H9 (cell line): ENCODE measurements around the gene PTPRN2. TPM values are rescaled to one million over a fixed set of nuclear protein-coding genes. Genes with fewer than 3 reads are reported as not detected.

Experiments used
- DNase-seq: peaks from one replicate; pipeline ENCODE4 v3.0.0-alpha.2; 2017
- H2AFZ ChIP-seq: one replicate; pipeline ENCODE4 v1.6.1; 2013; ENCODE audit warnings: mild to moderate bottlenecking, low read length, control low read depth, moderate library complexity
- H2AK5ac ChIP-seq: 2 replicates; pipeline ENCODE4 v1.6.1; 2013; ENCODE audit warnings: low read length, control low read depth, mixed read lengths; ENCODE audit not compliant: insufficient read length
- H2BK120ac ChIP-seq: one replicate; pipeline ENCODE4 v1.6.1; 2013; ENCODE audit warnings: low read depth, mild to moderate bottlenecking, low read length, control low read depth, inconsistent platforms; ENCODE audit not compliant: poor library complexity, severe bottlenecking
- H2BK12ac ChIP-seq: 2 replicates; pipeline ENCODE4 v1.6.1; 2013; ENCODE audit warnings: low read length, control low read depth, mixed read lengths, low read depth; ENCODE audit not compliant: insufficient read length
- H2BK15ac ChIP-seq: 2 replicates; pipeline ENCODE4 v1.6.1; 2013; ENCODE audit warnings: low read depth, low read length, control low read depth
- H2BK20ac ChIP-seq: one replicate; pipeline ENCODE4 v1.6.1; 2013; ENCODE audit warnings: low read depth, mild to moderate bottlenecking, low read length, control low read depth, inconsistent platforms; ENCODE audit not compliant: poor library complexity, severe bottlenecking
- H2BK5ac ChIP-seq: 2 replicates; pipeline ENCODE4 v1.6.1; 2013; ENCODE audit warnings: low read length, control low read depth, mixed read lengths; ENCODE audit not compliant: insufficient read length
- H3K14ac ChIP-seq: 2 replicates; pipeline ENCODE4 v1.6.1; 2013; ENCODE audit warnings: low read length, control low read depth; ENCODE audit not compliant: insufficient read depth
- H3K18ac ChIP-seq: 2 replicates; pipeline ENCODE4 v1.6.1; 2013; ENCODE audit warnings: low read depth, mild to moderate bottlenecking, mixed read lengths, low read length, control low read depth; ENCODE audit not compliant: insufficient read length
- H3K23ac ChIP-seq: 2 replicates; pipeline ENCODE4 v1.6.1; 2013; ENCODE audit warnings: low read length, control low read depth, mixed read lengths, low read depth; ENCODE audit not compliant: insufficient read length
- H3K23me2 ChIP-seq: 2 replicates; pipeline ENCODE4 v1.6.1; 2013; ENCODE audit warnings: low read depth, mild to moderate bottlenecking, mixed read lengths, low read length, control low read depth; ENCODE audit not compliant: insufficient read length, poor library complexity, severe bottlenecking
- H3K27ac ChIP-seq: 2 replicates; pipeline ENCODE4 v1.5.1; 2013; ENCODE audit warnings: low read length, control low read depth, mixed read lengths, low read depth; ENCODE audit not compliant: insufficient read length
- H3K27me3 ChIP-seq: 2 replicates; pipeline ENCODE4 v1.6.1; 2013; ENCODE audit warnings: low read length, control low read depth, inconsistent platforms; ENCODE audit not compliant: insufficient read depth
- H3K4ac ChIP-seq: 2 replicates; pipeline ENCODE4 v1.6.1; 2013; ENCODE audit warnings: low read depth, mild to moderate bottlenecking, control low read depth, inconsistent platforms, low read length, moderate library complexity
- H3K4me1 ChIP-seq: 2 replicates; pipeline ENCODE4 v1.6.1; 2013; ENCODE audit warnings: low read length, control low read depth, inconsistent platforms; ENCODE audit not compliant: insufficient read depth
- H3K4me2 ChIP-seq: 2 replicates; pipeline ENCODE4 v1.6.1; 2013; ENCODE audit warnings: low read length, control low read depth, mixed read lengths; ENCODE audit not compliant: insufficient read length, insufficient read depth
- H3K56ac ChIP-seq: 2 replicates; pipeline ENCODE4 v1.6.1; 2013; ENCODE audit warnings: low read depth, mild to moderate bottlenecking, mixed read lengths, low read length, control low read depth; ENCODE audit not compliant: insufficient read length
- H3K79me1 ChIP-seq: 2 replicates; pipeline ENCODE4 v1.6.1; 2013; ENCODE audit warnings: low read depth, mild to moderate bottlenecking, moderate library complexity, low read length, control low read depth, inconsistent platforms; ENCODE audit not compliant: insufficient read depth, poor library complexity, severe bottlenecking
- H3K79me2 ChIP-seq: 2 replicates; pipeline ENCODE4 v1.6.1; 2013; ENCODE audit warnings: low read length, control low read depth, inconsistent platforms; ENCODE audit not compliant: insufficient read depth
- H3K9ac ChIP-seq: 2 replicates; pipeline ENCODE4 v1.6.1; 2013; ENCODE audit warnings: low read length, control low read depth, mixed read lengths; ENCODE audit not compliant: insufficient read length; ENCODE audit errors: extremely low read depth
- H3K9me3 ChIP-seq: one replicate; pipeline ENCODE4 v1.6.1; 2013; ENCODE audit warnings: low read depth, low read length, inconsistent platforms; ENCODE audit not compliant: control insufficient read depth
- H3T11ph ChIP-seq: one replicate; pipeline ENCODE4 v1.6.1; 2013; ENCODE audit warnings: mild to moderate bottlenecking, low read length, control low read depth, inconsistent platforms
- H4K20me1 ChIP-seq: one replicate; pipeline ENCODE4 v1.6.1; 2013; ENCODE audit not compliant: control insufficient read depth, insufficient read length, insufficient read depth
- H4K5ac ChIP-seq: 2 replicates; pipeline ENCODE4 v1.6.1; 2013; ENCODE audit warnings: low read depth, mild to moderate bottlenecking, mixed read lengths, low read length, control low read depth; ENCODE audit not compliant: insufficient read length
- H4K8ac ChIP-seq: replicated peaks from 2 replicates; pipeline ENCODE4 v1.6.1; 2013; ENCODE audit warnings: low read length, control low read depth, mixed read lengths, low read depth; ENCODE audit not compliant: insufficient read length
- H4K91ac ChIP-seq: 2 replicates; pipeline ENCODE4 v1.6.1; 2013; ENCODE audit warnings: low read depth, mild to moderate bottlenecking, moderate library complexity, mixed read lengths, low read length, control low read depth; ENCODE audit not compliant: insufficient read length
- H3K27ac Mint-ChIP-seq, 3 experiments: 2 replicates in 2 of 3; 3 replicates in 1 of 3; pipeline ENCODE4 v1.8.0; 2020 to 2021; ENCODE audit warnings: mixed read lengths in 3 of 3, mild to moderate bottlenecking in 1 of 3, moderate library complexity in 1 of 3
- H3K27me3 Mint-ChIP-seq: 2 replicates; pipeline ENCODE4 v1.8.0; 2021; ENCODE audit warnings: low read depth, mild to moderate bottlenecking, moderate library complexity, mixed read lengths
- H3K36me3 Mint-ChIP-seq, 3 experiments: 2 replicates in 2 of 3; 3 replicates in 1 of 3; pipeline ENCODE4 v1.8.0; 2020 to 2021; ENCODE audit warnings: low read depth in 3 of 3, mixed read lengths in 3 of 3; ENCODE audit not compliant: insufficient read depth in 1 of 3
- H3K4me1 Mint-ChIP-seq, 2 experiments: 2 replicates each; pipeline ENCODE4 v1.8.0; 2020; ENCODE audit warnings: mixed read lengths in 2 of 2
- H3K4me3 Mint-ChIP-seq, 2 experiments: 2 replicates in 1 of 2; 3 replicates in 1 of 2; pipeline ENCODE4 v1.8.0; 2020 to 2021; ENCODE audit warnings: mild to moderate bottlenecking in 2 of 2, mixed read lengths in 2 of 2, moderate library complexity in 1 of 2
- H3K9me3 Mint-ChIP-seq, 2 experiments: 2 replicates in 1 of 2; 3 replicates in 1 of 2; pipeline ENCODE4 v1.8.0; 2020; ENCODE audit warnings: mild to moderate bottlenecking in 2 of 2, mixed read lengths in 2 of 2, moderate library complexity in 1 of 2
- CTCF ChIP-seq: fragments of 200-600 bp; sonication (generic); conservative IDR thresholded peaks from 3 replicates; pipeline ENCODE4 v1.8.0; 2021; ENCODE audit warnings: antibody characterized with exemption, mild to moderate bottlenecking
- WGBS: extraction: QIAGEN DNeasy Blood & Tissue Kit; methylation state at CpG from one replicate; pipeline ENCODE4 v1.1.7; 2013; ENCODE audit warnings: missing lambda C conversion rate, low lambda C conversion rate, mixed read lengths; ENCODE audit not compliant: insufficient read length; ENCODE audit errors: extremely low coverage; 5-methylcytosine and 5-hydroxymethylcytosine counted together
- total RNA-seq: library from RNA; stranded (reverse); gene quantifications from 2 replicates; pipeline ENCODE4 v1.2.1, GENCODE V29; 2021

PTPRN2 gene
- total RNA-seq, 1 experiment from 2014 or later, result 5.2 TPM

- no peak overlapping the region for H4K8ac ChIP-seq
- H3K4ac ChIP-seq, result no peak overlapping the region
- H3K4me2 ChIP-seq, result no peak overlapping the region
- no peaks in the 10 kb centered on the region for H3K9me3 ChIP-seq
- peaks cover 0 to 8% (median 0%) of the 10 kb centered on the region in 3 experiments; a peak in 3 of 7 replicates for H3K36me3 Mint-ChIP-seq
- no peak for TF ChIP-seq CTCF
- H2BK15ac ChIP-seq, result no peak overlapping the region
- no peak overlapping the region for H3K27ac Mint-ChIP-seq
- no peaks in the 10 kb centered on the region for H3K79me1 ChIP-seq
- peaks cover 11% of the 10 kb centered on the region for H3K4me1 ChIP-seq
- peaks cover 0 to 6% of the 10 kb centered on the region in 2 experiments; a peak in 2 of 5 replicates for H3K9me3 Mint-ChIP-seq
- no peak overlapping the region for H3K14ac ChIP-seq
- H4K20me1 ChIP-seq, result no peaks in the 10 kb centered on the region
- no peak overlapping the region for H2AK5ac ChIP-seq
- H3K27ac ChIP-seq, result no peak overlapping the region
- H3K56ac ChIP-seq, result no peak overlapping the region
- H3K4me3 Mint-ChIP-seq, result no peak overlapping the region
- H3K23ac ChIP-seq, result no peak overlapping the region
- no peak overlapping the region for H2AFZ ChIP-seq
- no CpG with 5 or more reads among the region's 3 CpGs for WGBS
- H3K23me2 ChIP-seq, result no peaks in the 10 kb centered on the region
- H3T11ph ChIP-seq, result no peak overlapping the region
- no peak overlapping the region for H2BK20ac ChIP-seq
- H4K91ac ChIP-seq, result no peak overlapping the region
- no peak overlapping the region for H2BK12ac ChIP-seq
- no peak overlapping the region for H4K5ac ChIP-seq
- peaks cover 31 to 32% of the 10 kb centered on the region in 2 experiments for H3K4me1 Mint-ChIP-seq
- H3K18ac ChIP-seq, result no peak overlapping the region
- no peaks in the 10 kb centered on the region for H3K79me2 ChIP-seq
- H2BK120ac ChIP-seq, result no peak overlapping the region
- no peak for DNase-seq
- H3K27me3 ChIP-seq, result no peaks in the 10 kb centered on the region
- peaks cover 12% of the 10 kb centered on the region for H3K27me3 Mint-ChIP-seq
- H2BK5ac ChIP-seq, result no peak overlapping the region
- no peak overlapping the region for H3K9ac ChIP-seq
Measured at GRCh38 chr7:158558816-158559215, 28.8 kb downstream of the PTPRN2 start.
